ENCODE results near the gene PHLDA1. TPM values are rescaled to one million over a fixed set of nuclear protein-coding genes. Genes with fewer than 3 reads are reported as not detected.
"Not testable (repeated sequence)": the region's sequence is repeated elsewhere in the genome, so short reads cannot be mapped to it uniquely, and the experiment has no call there.

Gene PHLDA1
- total RNA-seq, 2 donors from 2014 or later, result 5.7 to 10.4 TPM

DNA sequence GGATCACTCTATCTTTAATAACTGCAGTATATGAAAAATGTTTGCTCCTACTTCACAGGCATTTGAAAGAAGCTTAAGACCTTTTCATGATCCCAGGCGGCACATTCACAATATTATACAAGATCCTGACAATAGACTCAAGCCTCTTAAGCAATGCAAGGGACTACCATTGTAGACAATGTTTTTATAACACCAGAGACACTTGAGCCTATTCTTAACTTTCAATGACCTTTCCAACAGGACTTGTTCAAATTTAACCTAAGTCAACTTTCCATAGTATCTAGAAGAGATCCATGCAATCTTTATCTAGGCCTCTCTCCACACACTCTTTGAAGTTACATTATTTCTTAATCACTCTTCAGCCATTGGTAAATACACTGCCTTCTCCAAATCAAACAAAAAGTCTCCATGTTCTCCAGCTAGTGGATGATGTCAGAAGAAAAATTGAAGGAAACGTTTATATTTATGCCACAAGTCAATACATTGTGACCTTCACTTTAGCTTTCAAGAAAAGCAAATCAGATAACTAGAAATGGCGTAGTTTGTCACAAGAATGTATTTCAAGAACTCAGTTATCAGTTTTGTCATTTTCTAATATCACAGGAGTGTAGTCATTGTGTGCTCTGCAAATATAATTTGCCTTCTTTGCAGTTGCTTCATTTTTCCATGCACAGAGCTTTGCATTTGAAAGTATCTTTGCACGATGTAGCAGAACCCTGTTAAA, 41.2 kb downstream of the PHLDA1 start:
- Histone ChIP-seq H3K36me3 (no peaks in the 10 kb centered on the region), H3K27me3 (no peaks in the 10 kb centered on the region), H3K4me1 (no peaks in the 10 kb centered on the region), H3K9ac (ENCODE audit: low read depth in 2 of 2, low read length in 2 of 2) (no peak overlapping the region), H3K4me3 (no peak overlapping the region), H3K27ac (no peak overlapping the region), H3K9me3 (no peaks in the 10 kb centered on the region)
- intact Hi-C loops (cut with DNase I), result no loop called here
- no peak for DNase-seq
- TF ChIP-seq CTCF (IDR thresholded peaks at IDR 0.05), result no peak

DNA sequence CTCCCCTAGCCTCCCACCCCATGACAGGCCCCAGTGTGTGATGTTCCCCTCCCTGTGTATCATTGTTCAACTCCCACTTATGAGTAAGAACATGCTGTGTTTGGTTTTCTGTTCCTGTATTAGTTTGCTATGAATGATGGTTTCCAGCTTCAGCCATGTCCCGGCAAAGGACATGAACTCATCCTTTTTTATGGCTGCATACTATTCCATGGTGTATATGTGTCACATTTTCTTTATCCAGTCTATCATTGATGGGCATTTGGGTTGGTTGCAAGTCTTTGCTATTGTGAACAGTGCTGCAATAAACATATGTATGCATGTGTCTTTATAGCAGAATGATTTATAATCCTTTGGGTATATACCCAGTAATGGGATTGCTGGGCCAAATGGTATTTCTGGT, 43.9 kb downstream of the PHLDA1 start:
- H3K27ac ChIP-seq; H3K9me3 ChIP-seq; H3K9ac ChIP-seq (ENCODE audit: low read depth in 2 of 2, low read length in 2 of 2); intact Hi-C loops (cut with DNase I); H3K4me1 ChIP-seq; DNase-seq; H3K4me3 ChIP-seq; H3K27me3 ChIP-seq; H3K36me3 ChIP-seq: not testable (repeated sequence)

GRCh38 chr12:75986001-75986746, 45.4 kb downstream of the PHLDA1 start:
- intact Hi-C loops (cut with DNase I), result no loop called here
- H3K36me3 ChIP-seq, result no peaks in the 10 kb centered on the region
- no peak overlapping the region for H3K27ac ChIP-seq
- H3K4me3 ChIP-seq, result no peak overlapping the region
- H3K27me3 ChIP-seq, result no peaks in the 10 kb centered on the region
- no peaks in the 10 kb centered on the region for H3K4me1 ChIP-seq
- no peak for TF ChIP-seq CTCF (IDR thresholded peaks at IDR 0.05)
- H3K9me3 ChIP-seq, result no peaks in the 10 kb centered on the region
- H3K9ac ChIP-seq (ENCODE audit: low read depth in 2 of 2, low read length in 2 of 2), result no peak overlapping the region
- peak; percentile 33 for DNase-seq

GRCh38 chr12:75985566-75985965, 46.0 kb downstream of the PHLDA1 start:
- H3K27ac ChIP-seq, result no peak overlapping the region

GRCh38 chr12:75984577-75985182, 46.9 kb downstream of the PHLDA1 start:
- intact Hi-C loops (cut with DNase I), result no loop called here

More at GRCh38 chr12:75985566-75985965, 46.0 kb downstream of the PHLDA1 start:
- Histone ChIP-seq H3K27me3 (no peaks in the 10 kb centered on the region), H3K4me1 (no peaks in the 10 kb centered on the region), H3K9ac (ENCODE audit: low read depth in 2 of 2, low read length in 2 of 2) (no peak overlapping the region), H3K9me3 (no peaks in the 10 kb centered on the region), H3K4me3 (no peak overlapping the region), H3K36me3 (no peaks in the 10 kb centered on the region)
- no peak for DNase-seq
- intact Hi-C loops (cut with DNase I), result no loop called here
- TF ChIP-seq CTCF (IDR thresholded peaks at IDR 0.05), result no peak

DNA sequence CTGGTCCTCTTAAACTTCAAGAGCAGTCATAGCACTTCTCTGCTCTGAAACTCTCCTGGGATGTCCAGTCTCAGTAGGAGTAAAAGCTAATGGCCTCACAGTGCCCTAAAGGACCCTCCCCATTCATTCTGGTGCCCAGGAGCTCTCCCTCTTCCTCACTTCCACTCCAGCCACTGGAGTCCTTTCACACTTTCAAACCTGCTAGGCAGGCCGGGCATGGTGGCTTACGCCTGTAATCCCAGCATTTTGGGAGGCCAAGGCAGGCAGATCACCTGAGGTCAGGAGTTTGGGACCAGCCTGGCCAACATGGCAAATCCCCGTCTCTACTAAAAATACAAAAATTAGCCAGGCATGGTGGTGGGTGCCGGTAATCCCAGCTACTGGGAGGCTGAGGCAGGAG, 47.7 kb downstream of the PHLDA1 start:
- H3K9me3 ChIP-seq; H3K4me3 ChIP-seq; H3K36me3 ChIP-seq; H3K27me3 ChIP-seq; H3K4me1 ChIP-seq; intact Hi-C loops (cut with DNase I); H3K9ac ChIP-seq (ENCODE audit: low read depth in 2 of 2, low read length in 2 of 2); H3K27ac ChIP-seq; DNase-seq: not testable (repeated sequence)

More at GRCh38 chr12:75984577-75985182, 46.9 kb downstream of the PHLDA1 start:
- H3K27me3 ChIP-seq, result no peaks in the 10 kb centered on the region
- no peak overlapping the region for H3K9ac ChIP-seq (ENCODE audit: low read depth in 2 of 2, low read length in 2 of 2)
- no peak for TF ChIP-seq CTCF (IDR thresholded peaks at IDR 0.05)
- no peaks in the 10 kb centered on the region for H3K9me3 ChIP-seq
- H3K36me3 ChIP-seq, result no peaks in the 10 kb centered on the region
- no peak for DNase-seq
- H3K27ac ChIP-seq, result no peak overlapping the region
- no peak overlapping the region for H3K4me3 ChIP-seq
- H3K4me1 ChIP-seq, result no peaks in the 10 kb centered on the region

Measured in colonic mucosa (tissue), 4 donors.